HG03045 (cell line): ENCODE data around the gene MBD6.

Source experiments
- ATAC-seq: cut with Tn5 transposase; IDR thresholded peaks from one replicate; pipeline ENCODE4 v1.9.1; 2021; ENCODE audit warnings: mild to moderate bottlenecking, moderate library complexity; ENCODE audit not compliant: unreplicated experiment

The MBD6 gene

GRCh38 chr12:57522011-57522886 lies at the start of gene MBD6:
MBD6 (plus strand) TSS chr12:57522824; CDS start chr12:57524304, 1,480 bp downstream.
- peak; percentile 40 for ATAC-seq

GRCh38 chr12:57473392-57473791 lies 49.2 kb upstream of the MBD6 start:
- ATAC-seq: no peak

GRCh38 chr12:57473886-57474285 lies 48.7 kb upstream of the MBD6 start:
- no peak for ATAC-seq

GRCh38 chr12:57474430-57474829 lies 48.2 kb upstream of the MBD6 start:
- no peak for ATAC-seq

- no peak for ATAC-seq
Observed at GRCh38 chr12:57474862-57475261, 47.8 kb upstream of the MBD6 start.

- ATAC-seq: no peak
Observed at GRCh38 chr12:57475271-57476161, 47.1 kb upstream of the MBD6 start.

- no peak for ATAC-seq
Observed at GRCh38 chr12:57476162-57476992, 46.2 kb upstream of the MBD6 start.

- no peak for ATAC-seq
Observed at GRCh38 chr12:57476993-57477709, 45.5 kb upstream of the MBD6 start.

GRCh38 chr12:57477710-57478681 lies 44.6 kb upstream of the MBD6 start:
- ATAC-seq: peak; percentile 34

GRCh38 chr12:57479043-57479375 lies 43.6 kb upstream of the MBD6 start:
- ATAC-seq: no peak

- no peak for ATAC-seq
Observed at GRCh38 chr12:57479376-57480115, 43.1 kb upstream of the MBD6 start, which contains the start of gene ARHGAP9. ARHGAP9 (minus strand) TSS chr12:57479866; CDS start chr12:57479406, 460 bp downstream.

- no peak for ATAC-seq
Observed at GRCh38 chr12:57481671-57482070, 41.0 kb upstream of the MBD6 start.

GRCh38 chr12:57483466-57483865 lies 39.2 kb upstream of the MBD6 start:
- ATAC-seq: no peak

- no peak for ATAC-seq
Observed at GRCh38 chr12:57485695-57486094, 36.9 kb upstream of the MBD6 start.

GRCh38 chr12:57487055-57487596 lies 35.5 kb upstream of the MBD6 start:
- no peak for ATAC-seq

GRCh38 chr12:57487597-57488401 lies 34.8 kb upstream of the MBD6 start, which contains the start of gene MARS1:
MARS1 (plus strand) TSS chr12:57488068; CDS start chr12:57488091, 23 bp downstream.
- ATAC-seq: peak; percentile 95
